Duodenal mucosa (tissue), 2 donors: Measurements from ENCODE around the gene CCDC170.

ENCODE experiments used
- H3K27ac ChIP-seq: one replicate; pipeline ENCODE4 v1.7.0; 2013; ENCODE audit warnings: low read depth, low read length
- H3K27me3 ChIP-seq, 2 donors: one replicate each; pipeline ENCODE4 v1.7.0; 2013; ENCODE audit warnings: low read length in 2 of 2, control low read depth in 1 of 2; ENCODE audit not compliant: insufficient read depth in 2 of 2, control insufficient read depth in 1 of 2
- H3K36me3 ChIP-seq, 2 donors: one replicate each; pipeline ENCODE4 v1.7.0; 2013; ENCODE audit warnings: low read length in 2 of 2, control low read depth in 1 of 2; ENCODE audit not compliant: insufficient read depth in 2 of 2, control insufficient read depth in 1 of 2
- H3K4me1 ChIP-seq, 2 donors: one replicate each; pipeline ENCODE4 v1.7.0; 2013; ENCODE audit warnings: low read length in 2 of 2, control low read depth in 1 of 2; ENCODE audit not compliant: insufficient read depth in 2 of 2, control insufficient read depth in 1 of 2
- H3K4me3 ChIP-seq, 2 donors: one replicate each; pipeline ENCODE4 v1.7.0; 2013; ENCODE audit warnings: low read length in 2 of 2, low read depth in 1 of 2
- H3K9ac ChIP-seq, 2 donors: one replicate each; pipeline ENCODE4 v1.7.0; 2013; ENCODE audit warnings: low read length in 2 of 2, low read depth in 1 of 2
- H3K9me3 ChIP-seq, 2 donors: one replicate each; pipeline ENCODE4 v1.7.0; 2013; ENCODE audit warnings: low read length in 2 of 2, control low read depth in 1 of 2; ENCODE audit not compliant: control insufficient read depth in 1 of 2

Gene CCDC170

GRCh38 chr6:151561238-151561637 is 67.4 kb downstream of the CCDC170 start:
- H3K27me3 ChIP-seq: no peaks in the 10 kb centered on the region
- H3K4me1 ChIP-seq: no peaks in the 10 kb centered on the region
- H3K9me3 ChIP-seq: peaks cover 11 to 13% of the 10 kb centered on the region in 2 donors
- no peak overlapping the region for H3K4me3 ChIP-seq
- no peak overlapping the region for H3K9ac ChIP-seq
- no peak overlapping the region for H3K27ac ChIP-seq
- no peaks in the 10 kb centered on the region for H3K36me3 ChIP-seq

GRCh38 chr6:151564654-151565053 is 70.8 kb downstream of the CCDC170 start:
- Histone ChIP-seq H3K9me3 (peaks cover 11 to 13% of the 10 kb centered on the region in 2 donors), H3K4me3 (no peak overlapping the region), H3K4me1 (no peaks in the 10 kb centered on the region), H3K36me3 (no peaks in the 10 kb centered on the region), H3K9ac (no peak overlapping the region), H3K27me3 (no peaks in the 10 kb centered on the region), H3K27ac (no peak overlapping the region)

- no peak overlapping the region for H3K9ac ChIP-seq
- H3K4me1 ChIP-seq: no peaks in the 10 kb centered on the region
- H3K36me3 ChIP-seq: no peaks in the 10 kb centered on the region
- H3K27ac ChIP-seq: no peak overlapping the region
- no peak overlapping the region for H3K4me3 ChIP-seq
- H3K9me3 ChIP-seq: peaks cover 11% of the 10 kb centered on the region in 2 donors
- H3K27me3 ChIP-seq: no peaks in the 10 kb centered on the region
Measured at GRCh38 chr6:151565940-151566339, 72.1 kb downstream of the CCDC170 start.

GRCh38 chr6:151566557-151566956 is 72.7 kb downstream of the CCDC170 start:
- no peaks in the 10 kb centered on the region for H3K36me3 ChIP-seq
- no peaks in the 10 kb centered on the region for H3K4me1 ChIP-seq
- no peaks in the 10 kb centered on the region for H3K27me3 ChIP-seq
- H3K9ac ChIP-seq: no peak overlapping the region
- H3K4me3 ChIP-seq: no peak overlapping the region
- peaks cover 10 to 11% of the 10 kb centered on the region in 2 donors for H3K9me3 ChIP-seq
- H3K27ac ChIP-seq: no peak overlapping the region

- Histone ChIP-seq H3K9me3 (no peaks in the 10 kb centered on the region), H3K4me1 (no peaks in the 10 kb centered on the region), H3K27me3 (no peaks in the 10 kb centered on the region), H3K27ac (no peak overlapping the region), H3K9ac (no peak overlapping the region), H3K4me3 (no peak overlapping the region), H3K36me3 (no peaks in the 10 kb centered on the region)
Measured at GRCh38 chr6:151576633-151577032, 82.8 kb downstream of the CCDC170 start.

- Histone ChIP-seq H3K9me3 (no peaks in the 10 kb centered on the region), H3K4me1 (no peaks in the 10 kb centered on the region), H3K27ac (no peak overlapping the region), H3K4me3 (no peak overlapping the region), H3K36me3 (no peaks in the 10 kb centered on the region), H3K27me3 (no peaks in the 10 kb centered on the region), H3K9ac (no peak overlapping the region)
Measured at GRCh38 chr6:151577257-151577656, 83.4 kb downstream of the CCDC170 start.

- no peaks in the 10 kb centered on the region for H3K27me3 ChIP-seq
- no peaks in the 10 kb centered on the region for H3K4me1 ChIP-seq
- H3K4me3 ChIP-seq: no peak overlapping the region
- H3K27ac ChIP-seq: no peak overlapping the region
- no peak overlapping the region for H3K9ac ChIP-seq
- H3K9me3 ChIP-seq: no peaks in the 10 kb centered on the region
- no peaks in the 10 kb centered on the region for H3K36me3 ChIP-seq
Measured at GRCh38 chr6:151585741-151586140, 91.9 kb downstream of the CCDC170 start.

GRCh38 chr6:151589667-151590066 is 95.8 kb downstream of the CCDC170 start:
- Histone ChIP-seq H3K36me3 (no peaks in the 10 kb centered on the region), H3K9ac (no peak overlapping the region), H3K27ac (no peak overlapping the region), H3K4me1 (no peaks in the 10 kb centered on the region), H3K9me3 (peaks cover 0 to 9% of the 10 kb centered on the region in 2 donors), H3K27me3 (no peaks in the 10 kb centered on the region), H3K4me3 (no peak overlapping the region)

- Histone ChIP-seq H3K36me3 (no peaks in the 10 kb centered on the region), H3K27ac (no peak overlapping the region), H3K4me1 (no peaks in the 10 kb centered on the region), H3K4me3 (no peak overlapping the region), H3K9me3 (peaks cover 0 to 9% of the 10 kb centered on the region in 2 donors), H3K9ac (no peak overlapping the region), H3K27me3 (no peaks in the 10 kb centered on the region)
Measured at GRCh38 chr6:151590742-151591141, 96.9 kb downstream of the CCDC170 start.

GRCh38 chr6:151592449-151593159 is 98.8 kb downstream of the CCDC170 start:
- peaks cover 0 to 9% of the 10 kb centered on the region in 2 donors for H3K9me3 ChIP-seq
- H3K4me3 ChIP-seq: peak overlapping the region; percentile 37 to 45
- no peak overlapping the region for H3K27ac ChIP-seq
- no peaks in the 10 kb centered on the region for H3K27me3 ChIP-seq
- no peaks in the 10 kb centered on the region for H3K4me1 ChIP-seq
- no peak overlapping the region for H3K9ac ChIP-seq
- H3K36me3 ChIP-seq: no peaks in the 10 kb centered on the region
